NCI-H2227 (cell line): ENCODE measurements around the gene ACTR8.

ENCODE experiments used
- DNase-seq: peaks from one replicate; lab custom pipeline; 2025; ENCODE audit not compliant: unreplicated experiment; lab: John Stamatoyannopoulos, UW

The ACTR8 gene

DNA sequence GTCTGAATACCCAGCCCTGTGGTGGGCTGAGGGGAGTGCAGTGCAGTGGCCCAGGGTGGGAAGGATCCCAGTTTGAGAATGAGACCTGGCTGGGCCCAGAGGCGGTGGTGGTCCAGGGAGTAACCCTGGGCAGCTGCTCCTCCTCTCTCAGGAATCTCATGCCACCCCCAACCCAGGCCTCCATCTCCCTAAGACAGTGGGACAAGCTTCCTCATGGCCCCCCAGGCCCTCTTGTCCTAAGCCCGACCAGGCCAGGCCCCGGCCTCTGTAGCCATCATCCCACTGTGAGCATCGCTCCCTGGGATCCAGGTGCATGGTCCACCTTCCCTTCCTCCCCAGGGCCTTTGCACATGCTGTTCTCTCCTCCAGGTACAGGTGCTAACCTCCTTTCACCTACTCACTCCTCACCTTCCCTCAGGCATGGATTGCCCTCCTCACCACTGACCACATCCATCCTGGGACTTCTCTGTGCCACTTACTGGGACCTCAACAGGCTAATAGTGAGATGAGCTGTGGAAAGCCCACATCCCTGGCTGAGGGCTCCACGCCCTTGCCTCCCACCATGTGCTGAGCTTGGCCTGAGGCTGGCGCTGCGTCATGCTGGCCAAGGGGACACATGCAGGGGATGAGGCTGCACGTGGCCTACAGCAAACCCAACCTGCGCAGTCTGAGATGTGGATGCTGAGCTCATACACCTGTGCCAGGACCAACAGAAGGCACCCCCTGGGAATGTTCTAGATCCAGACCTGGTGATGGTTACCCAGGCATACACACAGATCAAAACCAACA, 45.7 kb downstream of the ACTR8 start:
- no peak for DNase-seq

DNA sequence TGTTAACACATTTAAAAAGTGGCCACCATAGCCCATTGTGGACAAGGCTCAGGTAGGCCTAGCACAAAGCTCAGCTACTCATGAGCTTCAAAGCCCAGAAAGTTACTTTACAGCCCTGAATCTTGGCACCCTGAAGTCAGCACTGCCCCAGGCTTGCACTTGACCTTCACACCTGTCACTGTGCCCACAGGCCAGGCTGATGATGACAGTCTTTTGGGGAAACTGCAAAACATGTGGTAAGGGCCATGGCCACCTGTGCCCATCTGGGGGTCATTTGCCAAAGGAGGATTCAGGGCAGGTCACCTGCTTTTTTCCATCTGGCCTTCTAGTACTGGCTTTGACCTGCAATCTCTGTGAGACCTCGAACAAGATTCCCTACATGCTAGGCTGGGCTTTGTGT, 46.7 kb downstream of the ACTR8 start:
- no peak for DNase-seq

DNA sequence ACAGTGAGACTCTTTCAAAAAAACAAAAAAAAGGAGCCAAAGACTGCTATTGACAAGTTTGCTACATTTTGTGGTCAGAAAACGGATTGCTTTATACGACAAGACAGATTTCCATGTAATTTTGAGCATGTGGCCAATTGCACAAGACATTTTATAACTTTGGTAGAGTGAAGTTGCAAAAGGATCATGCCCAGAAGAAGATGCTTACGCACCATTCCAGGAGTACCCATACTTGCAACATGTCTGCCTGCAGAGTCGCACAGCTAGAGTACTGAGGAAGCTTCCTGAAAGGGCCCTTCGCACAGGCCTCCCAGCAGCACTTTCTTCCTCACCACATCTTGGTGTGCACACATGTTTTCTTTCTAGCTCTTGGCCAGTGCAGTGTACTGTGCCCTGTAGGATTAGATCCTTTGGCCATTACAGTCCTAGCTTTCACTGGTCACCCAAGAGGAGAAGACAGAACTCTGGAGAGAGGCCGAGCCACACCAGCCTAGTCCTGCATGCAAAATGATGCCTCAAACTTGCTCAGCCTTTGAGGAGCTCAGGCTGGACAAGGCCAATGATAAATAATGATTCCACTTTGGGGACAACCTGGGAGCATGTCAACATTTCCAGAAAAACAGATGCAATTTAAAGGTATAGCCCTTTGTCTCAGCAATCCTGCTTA, 47.4 kb downstream of the ACTR8 start:
- no peak for DNase-seq

DNA sequence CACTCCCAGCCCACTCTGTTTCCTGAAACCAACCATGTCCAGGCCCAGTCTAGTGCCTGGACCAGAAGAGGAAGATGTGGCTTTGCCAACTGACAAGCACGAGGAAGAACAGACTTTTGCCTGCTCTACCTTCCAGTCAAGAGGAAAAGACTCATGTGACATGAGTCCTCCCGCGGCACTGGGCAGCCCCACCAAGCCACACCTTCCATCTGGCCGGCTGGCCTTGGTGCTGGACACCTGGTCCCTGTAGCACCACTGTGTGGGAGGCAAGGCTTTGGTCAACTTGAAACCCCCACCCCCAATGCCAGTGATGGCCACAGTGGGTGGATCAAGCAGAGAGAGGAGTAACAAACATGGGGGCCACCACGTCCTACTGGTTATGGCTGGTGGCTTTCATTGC, 48.3 kb downstream of the ACTR8 start:
- no peak for DNase-seq

DNA sequence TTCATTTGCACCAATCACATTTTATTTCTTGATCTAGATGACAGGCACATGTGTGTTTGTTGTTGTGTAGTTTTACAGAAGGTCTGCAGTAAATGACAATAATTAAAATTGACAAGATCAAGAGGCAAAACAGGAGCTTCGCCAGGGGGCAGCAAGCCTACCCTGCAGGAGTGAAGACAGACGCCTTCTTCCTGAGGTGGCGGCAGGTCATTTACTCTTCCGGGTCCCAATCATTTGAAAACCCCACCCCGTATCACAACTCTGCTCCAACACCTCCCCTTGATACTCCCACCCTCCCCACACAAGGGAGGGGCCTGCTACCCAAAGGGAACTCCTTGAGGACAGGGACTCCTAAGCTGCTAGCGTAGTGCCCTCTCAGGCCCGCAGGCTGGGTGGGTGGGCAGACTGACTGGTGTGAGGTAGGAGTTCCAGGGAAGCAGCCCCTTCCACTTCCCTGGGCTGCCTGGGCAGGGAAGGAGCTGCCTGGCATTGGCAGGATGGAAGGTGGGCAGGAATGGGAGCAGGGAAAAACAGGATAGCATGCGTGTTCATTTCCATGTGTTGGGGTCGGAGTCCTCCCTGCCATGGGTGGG, 48.8 kb downstream of the ACTR8 start:
- no peak for DNase-seq

DNA sequence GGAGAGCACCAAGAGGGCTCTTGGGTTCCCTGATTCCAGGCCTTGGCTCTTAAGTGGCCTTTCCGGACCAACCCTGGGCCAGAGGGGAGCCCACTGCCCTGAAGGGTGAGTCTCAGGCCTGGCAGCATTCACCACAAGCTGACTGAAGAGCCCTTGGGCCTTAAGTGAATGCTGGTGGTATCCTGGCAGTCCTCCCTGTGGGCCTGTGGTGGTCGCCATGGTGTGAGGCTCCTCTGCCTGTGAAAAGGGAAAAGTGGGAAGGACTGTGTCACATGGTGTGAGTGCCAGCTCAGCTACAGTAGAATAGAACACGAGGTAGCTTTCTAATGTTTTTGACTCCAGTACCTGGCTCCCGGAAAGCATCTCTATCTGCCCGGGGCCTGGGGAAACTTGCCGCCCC, 51.0 kb downstream of the ACTR8 start:
- no peak for DNase-seq

DNA sequence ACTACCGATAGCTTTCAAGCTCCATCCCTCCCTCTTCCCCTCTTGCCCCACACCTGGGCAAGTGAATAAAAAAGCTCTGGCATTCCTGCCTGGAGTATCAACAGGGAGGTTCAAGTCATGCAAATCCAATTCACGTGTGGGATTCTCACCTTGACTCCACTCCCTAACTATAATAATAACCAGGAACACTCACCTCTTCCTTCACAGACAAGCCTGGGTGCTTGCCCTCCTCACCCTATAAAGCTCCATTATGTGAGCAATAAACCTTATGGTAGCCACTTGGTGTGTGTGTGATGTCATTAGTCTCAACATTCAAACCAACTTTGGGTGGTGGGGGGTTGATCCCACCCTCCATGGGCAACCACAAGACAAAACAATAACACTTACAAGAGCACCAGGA, 52.3 kb downstream of the ACTR8 start:
- DNase-seq, result no peak

DNA sequence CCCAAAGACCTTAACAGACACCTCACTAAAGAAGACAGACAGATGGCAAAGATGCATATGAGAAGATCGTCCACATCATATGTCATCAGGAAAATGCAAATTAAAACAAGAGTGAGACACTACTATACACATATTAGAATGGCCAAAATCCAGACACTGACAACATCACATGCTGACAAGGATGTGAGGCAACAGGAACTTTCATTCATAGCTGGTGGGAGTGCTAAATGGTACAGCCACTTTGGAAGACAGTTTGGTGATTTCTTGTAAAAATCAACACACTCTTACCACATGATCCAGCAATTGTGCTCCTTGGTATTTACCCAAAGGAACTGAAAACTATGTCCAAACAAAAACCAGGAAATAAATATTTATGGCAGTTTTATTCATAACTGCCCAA, 53.4 kb downstream of the ACTR8 start:
- DNase-seq, result no peak

DNA sequence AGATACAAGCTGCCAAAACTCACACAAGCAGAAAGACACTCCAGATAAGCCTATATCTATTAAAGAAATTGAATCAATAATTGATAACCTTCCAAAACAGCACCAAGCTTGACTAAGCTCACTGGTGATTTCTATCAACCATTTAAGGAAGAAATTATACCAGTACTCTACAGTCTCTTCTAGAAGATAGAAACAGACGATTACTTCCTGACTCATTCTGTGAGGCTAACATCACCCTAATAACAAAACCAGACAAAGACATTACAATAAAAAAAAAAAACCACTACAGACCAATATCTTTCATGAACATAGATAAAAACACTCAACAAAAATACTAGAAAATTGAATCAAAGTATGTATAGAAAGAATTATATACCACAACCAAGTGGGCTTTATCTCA, 55.9 kb downstream of the ACTR8 start:
- DNase-seq, result no peak

DNA sequence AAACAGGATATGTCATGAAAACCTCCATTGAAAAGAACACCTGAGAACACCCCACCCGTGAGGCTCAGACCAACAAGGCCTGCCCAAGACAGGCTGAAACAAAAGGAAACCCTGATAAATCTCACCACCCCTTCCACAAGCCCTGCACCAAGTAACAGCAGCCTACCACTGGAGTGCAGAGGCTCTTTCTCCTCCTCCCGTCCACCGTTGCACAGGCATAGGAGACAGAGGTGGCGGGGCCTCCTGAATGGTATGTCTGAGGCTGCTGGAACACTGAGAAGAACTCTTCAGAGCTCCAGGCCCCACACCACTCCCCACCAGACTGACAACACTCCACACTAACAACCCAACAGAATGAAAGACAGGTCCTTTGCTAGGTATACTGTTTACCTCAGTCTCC, 57.2 kb downstream of the ACTR8 start:
- DNase-seq, result no peak

DNA sequence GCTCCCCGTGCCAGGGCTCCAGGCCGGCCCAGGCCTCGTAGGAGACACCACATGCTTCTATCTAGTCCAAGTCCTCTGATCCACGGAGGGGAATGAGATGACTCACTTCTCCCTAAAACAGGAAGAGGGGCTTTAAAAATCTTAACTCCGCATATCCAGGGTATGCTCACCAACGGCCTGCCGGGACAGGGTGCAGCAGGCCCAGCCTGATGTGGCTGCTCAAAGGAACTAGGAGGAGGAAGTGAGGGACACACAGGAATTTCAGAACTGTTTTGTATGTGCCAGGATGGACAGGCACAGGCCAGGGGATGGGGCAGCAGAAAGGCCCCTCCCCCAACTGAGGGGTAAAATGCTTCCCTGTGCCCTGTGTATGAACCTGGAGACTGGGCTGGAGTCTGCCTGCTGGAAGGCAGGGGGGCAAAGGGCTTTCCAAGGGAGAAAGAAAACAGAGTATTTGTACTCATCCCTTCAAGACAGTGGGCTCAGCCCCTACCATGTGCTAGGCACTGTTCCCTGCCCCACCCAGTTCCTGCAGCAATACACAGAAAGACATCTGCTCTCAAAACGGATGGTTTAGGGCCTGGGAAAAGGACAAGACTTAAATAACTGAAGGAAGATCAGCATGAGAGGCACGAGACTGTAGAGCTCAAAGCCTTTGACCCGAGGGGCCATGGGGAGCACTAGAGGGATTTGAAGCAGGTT, 57.8 kb downstream of the ACTR8 start:
- DNase-seq, result no peak

DNA sequence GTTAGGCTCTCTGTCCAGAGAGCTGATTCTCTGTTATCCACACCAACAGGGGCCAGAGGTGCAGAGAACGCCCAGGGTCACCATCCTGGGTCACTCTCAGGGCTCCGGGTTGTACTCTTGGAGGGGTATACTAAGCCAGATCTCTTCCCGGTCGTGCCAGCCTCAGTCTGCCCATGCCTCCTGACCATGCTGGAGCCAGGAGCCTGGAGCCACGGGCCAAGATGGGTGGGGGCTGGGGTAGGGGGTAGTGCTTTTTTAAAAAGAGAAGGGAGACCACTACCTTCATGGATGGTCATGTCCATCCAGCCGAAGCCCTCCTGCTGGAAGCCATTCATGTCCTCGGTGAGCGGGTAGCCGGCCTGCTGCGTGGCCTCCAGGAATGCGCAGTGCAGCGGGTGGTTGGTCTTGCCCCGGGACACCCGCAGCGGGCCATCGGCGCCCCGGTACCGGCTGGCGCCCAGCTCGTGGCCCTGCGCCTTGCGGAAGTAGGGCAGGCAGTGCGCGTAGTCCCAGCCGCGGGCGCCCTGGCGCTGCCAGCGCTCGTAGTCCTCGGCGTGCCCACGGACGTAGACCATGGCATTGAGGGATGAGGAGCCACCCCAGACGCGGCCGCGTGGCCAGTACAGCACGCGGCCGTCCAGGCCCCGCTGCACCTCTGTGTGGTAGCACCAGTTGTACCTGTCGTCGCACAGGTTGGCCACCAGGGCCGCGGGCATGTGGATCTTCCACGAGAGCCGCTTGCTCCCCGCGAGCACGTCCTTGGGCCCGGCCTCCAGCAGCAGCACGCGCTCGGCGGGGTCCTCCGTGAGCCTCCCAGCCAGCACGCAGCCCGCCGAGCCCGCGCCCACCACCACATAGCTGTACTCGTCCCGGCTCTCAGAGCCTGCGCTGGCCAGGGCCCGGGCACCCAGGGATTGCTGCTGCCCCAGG, 58.7 kb downstream of the ACTR8 start:
- DNase-seq, result no peak

DNA sequence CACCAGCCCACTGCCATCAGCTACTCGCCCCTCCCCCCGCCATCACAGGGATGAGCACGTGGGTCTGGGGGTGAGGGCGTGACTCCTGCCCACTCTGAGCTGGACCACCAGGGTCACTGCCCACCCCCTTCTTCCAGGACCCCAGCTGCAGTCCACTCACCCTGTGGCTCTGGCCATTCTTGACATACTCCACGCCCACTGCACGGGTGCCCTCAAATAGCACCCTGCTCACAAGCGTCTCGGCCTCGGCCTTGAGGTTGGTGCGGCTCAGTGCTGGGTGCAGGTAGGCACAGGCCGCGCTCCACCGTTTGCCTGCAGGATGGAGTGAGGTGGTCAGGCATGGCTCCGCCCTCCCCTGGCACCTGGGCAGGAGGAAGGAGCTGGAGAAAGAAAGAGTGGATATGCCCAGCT, 59.6 kb downstream of the ACTR8 start:
- no peak for DNase-seq

DNA sequence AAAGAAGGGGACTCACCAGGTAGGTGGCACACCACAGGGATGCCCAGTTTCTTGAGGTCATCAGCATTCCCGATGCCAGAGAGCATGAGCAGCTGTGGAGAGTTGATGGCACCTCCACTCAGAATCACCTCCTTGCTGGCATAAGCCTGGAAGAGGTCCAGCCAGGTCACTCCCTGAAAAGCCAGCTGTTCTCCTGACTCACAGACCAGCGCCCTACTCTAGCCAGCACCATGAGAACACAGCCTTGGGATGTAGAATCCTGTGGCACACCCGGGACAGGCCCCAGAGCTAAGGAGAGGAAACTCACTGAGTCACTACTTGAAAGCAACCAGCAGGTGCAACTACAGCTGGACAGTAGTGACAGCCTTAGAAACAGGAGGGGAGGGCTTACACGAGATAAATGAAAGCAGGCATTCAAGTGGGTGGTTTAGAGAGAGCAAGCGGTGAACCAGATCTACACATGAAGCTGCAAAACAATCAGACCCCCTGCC, 60.3 kb downstream of the ACTR8 start:
- no peak for DNase-seq

DNA sequence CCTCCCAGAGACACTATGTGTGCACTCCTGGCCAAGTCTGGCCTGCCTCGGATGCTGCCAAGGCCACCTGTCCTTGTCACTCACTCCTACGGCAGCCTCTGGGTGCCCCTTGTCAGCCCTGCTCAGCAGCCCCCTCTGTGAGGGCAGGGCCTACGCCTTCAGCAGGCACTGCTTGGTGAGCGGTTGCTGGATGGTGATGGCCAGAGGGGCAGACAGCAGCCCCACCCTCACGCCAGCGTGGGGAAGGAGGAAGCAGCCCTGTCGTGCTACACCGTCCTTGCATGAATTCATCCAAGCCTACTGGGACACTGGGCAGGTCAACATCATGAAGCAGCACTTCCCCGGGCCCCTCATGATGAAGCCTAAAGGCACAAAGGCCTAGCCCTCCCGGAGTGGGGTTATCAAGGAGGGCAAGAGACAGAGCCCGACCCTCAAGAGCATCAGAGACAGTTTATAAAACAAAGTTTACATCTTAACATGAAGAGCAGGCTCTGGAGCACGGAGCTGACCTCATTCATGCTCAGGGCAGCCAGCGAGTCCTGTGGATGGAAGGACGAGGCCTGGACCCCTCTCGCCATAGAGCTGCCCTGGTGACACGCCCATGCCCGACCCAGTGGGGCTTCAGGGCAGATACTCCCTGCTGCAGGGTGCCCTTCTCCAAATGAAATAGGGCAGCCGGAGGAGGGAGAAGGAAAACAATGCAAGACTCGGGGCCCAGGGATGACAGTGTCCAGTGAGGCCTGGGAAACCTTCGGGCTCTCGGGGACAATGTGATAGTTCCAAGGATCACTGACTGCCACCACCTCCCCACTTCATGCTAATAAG, 61.0 kb downstream of the ACTR8 start:
- DNase-seq, result no peak

DNA sequence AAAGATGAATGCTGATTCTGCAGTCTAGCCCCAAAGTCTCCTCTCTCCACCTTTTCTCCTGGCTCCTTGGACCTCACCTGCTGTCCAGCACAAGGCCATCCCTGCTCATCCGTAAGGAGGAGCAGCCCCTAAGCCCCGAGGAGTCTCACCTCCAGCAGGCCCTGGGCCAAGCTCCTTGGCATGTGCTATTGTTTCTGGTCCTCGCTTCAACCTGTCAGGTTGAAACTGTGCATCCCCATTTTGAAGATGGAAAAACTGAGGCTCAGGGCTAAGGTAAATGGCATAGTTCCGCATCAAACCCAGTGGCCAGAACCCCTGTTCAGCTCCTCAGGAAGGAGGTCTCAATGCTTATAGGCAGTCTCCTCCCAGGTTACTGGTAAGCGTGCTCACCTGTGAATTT, 61.9 kb downstream of the ACTR8 start:
- DNase-seq, result no peak

DNA sequence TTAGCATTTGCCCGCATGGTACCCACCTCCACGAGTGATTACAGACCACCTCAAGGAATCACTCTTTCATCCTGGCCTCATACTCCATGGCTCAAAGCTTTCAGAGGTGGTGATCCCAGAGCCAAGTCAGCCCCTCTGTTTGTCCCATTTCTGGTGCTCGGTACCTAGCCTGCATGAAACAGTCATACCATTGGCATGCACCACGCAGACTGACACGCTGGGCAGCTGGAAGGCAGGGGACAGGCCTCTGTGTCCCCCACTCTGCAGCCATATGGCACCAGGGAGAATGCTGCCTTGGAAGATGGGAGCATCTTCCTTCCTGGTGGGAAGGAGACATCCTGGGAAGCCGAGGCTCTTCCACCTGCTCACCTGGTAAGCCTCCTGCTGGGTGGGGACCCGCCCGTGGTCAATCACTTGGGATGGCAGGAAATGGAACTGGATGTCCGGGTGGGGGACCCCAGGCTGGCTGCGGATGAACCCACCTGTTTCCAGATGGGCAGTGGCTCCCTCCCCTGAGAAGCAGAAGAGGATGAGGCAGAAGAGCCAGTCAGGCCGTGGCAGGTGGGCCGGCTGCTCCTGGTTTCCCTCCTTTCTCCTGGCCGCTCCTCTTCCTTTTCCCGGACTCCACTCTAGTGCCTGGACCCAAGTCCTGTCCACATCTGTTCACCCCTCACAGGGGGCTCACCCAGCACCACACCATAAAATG, 62.6 kb downstream of the ACTR8 start:
- DNase-seq, result no peak

DNA sequence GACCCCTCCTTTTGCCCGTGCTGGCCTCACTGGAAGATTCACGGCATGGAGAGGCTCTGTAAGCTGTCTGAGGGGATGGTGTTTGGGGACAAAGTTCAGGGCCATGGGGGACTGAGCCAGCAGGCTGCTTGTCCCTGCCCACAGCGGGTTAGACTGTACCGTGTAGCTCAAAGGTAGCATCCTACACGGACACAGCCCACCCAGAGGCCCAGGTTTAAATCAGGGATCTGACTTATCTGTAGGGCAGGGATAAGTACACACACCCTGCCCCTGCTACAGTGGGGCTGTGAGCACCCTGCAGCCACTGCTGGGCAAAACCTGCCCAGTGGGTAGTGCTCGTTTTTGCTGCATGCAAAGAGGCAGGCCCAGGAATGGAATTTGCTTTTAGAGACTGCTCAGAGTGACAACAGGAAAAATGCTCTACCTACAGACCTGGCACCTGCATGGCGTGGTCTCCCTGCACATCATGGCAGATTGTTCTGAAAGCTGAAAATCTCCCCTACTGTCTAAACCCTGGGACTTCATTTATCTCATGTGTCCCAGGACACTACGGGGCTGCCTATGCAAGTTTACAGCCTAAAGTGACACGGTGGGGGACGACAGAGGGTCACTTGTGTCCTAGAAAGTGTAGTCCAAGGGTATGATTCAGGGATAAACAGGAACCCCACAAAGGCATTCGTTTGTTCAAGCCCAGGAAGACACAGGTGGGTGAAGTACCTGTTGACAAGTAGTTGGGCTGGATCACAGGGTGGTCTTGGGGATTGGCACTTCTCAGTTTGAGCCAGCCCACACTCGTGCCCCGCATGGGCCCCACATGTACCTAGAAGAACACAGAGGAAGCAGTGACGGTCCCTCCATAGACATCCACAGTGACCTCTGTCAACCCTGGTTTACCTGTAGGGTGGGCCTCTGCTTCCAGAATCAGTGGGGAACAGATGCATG, 63.5 kb downstream of the ACTR8 start:
- DNase-seq, result no peak
